ENCODE data around the gene CHCHD6.

CHCHD6 gene

GRCh38 chr3:126851382-126851781 lies 147.3 kb downstream of the CHCHD6 start:
- 93 to 100% methylated on average over 4 to 6 of the region's 6 CpGs for WGBS, 2 experiments (ENCODE audit: insufficient coverage in 2 of 2)
- no peaks in the 10 kb centered on the region for H3K9me3 ChIP-seq (ENCODE audit: control insufficient read depth, low read length)
- peak overlapping the region; percentile 89 for H3K27ac ChIP-seq (ENCODE audit: low read depth, low read length, severe bottlenecking)
- no peaks in the 10 kb centered on the region for H3K36me3 ChIP-seq (ENCODE audit: control insufficient read depth, insufficient read depth, low read length)
- no peak overlapping the region for H3K4me3 ChIP-seq (ENCODE audit: extremely low read depth, insufficient read depth, low read length, poor library complexity, severe bottlenecking)
- H3K4me1 ChIP-seq (ENCODE audit: control insufficient read depth, insufficient read depth, low read length, poor library complexity, severe bottlenecking), result peaks cover 38% of the 10 kb centered on the region

DNA sequence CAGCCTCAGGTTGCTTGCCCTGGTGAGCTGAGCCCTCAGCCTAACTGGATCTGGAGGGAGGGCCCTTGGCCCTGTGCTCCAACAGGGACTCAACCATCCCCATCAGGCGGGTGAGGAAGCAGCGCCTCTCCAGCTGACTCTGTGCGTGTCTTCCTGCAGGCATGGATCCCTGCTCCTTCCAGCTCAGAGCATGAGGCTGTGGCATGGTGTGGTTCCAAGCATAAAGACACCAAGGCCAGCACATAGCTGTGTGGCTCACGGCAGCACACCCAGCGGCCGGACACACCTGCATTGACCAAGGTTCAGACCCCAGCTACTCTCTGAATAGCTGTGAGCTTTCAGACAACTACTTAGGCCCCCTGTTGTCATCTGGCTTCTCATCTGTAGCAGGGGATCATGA lies 147.9 kb downstream of the CHCHD6 start:
- no peak overlapping the region for H3K4me3 ChIP-seq (ENCODE audit: extremely low read depth, insufficient read depth, low read length, poor library complexity, severe bottlenecking)
- 92 to 97% methylated on average over 5 of the region's 6 CpGs for WGBS, 2 experiments (ENCODE audit: insufficient coverage in 2 of 2)
- no peaks in the 10 kb centered on the region for H3K9me3 ChIP-seq (ENCODE audit: control insufficient read depth, low read length)
- H3K36me3 ChIP-seq (ENCODE audit: control insufficient read depth, insufficient read depth, low read length), result no peaks in the 10 kb centered on the region
- no peak overlapping the region for H3K27ac ChIP-seq (ENCODE audit: low read depth, low read length, severe bottlenecking)
- H3K4me1 ChIP-seq (ENCODE audit: control insufficient read depth, insufficient read depth, low read length, poor library complexity, severe bottlenecking), result peaks cover 38% of the 10 kb centered on the region

DNA sequence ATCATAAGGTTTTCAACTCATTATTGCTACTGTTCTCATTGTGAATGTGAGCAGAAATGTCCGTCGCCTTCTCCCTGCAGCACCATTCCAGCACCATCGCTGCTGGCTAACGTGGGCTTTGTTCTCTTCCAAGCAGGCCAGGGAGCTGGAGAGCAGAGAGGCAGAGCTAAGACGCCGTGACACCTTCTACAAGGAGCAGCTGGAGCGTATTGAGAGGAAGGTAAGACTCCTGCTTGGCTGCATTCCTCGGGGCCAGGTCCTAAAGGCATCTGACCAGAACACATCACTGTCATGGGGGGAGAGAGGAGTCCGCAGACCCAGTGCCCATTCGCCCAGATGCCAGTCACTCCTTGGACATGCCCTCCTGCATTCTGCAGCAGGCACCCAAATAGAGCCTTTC lies 148.5 kb downstream of the CHCHD6 start:
- no peak overlapping the region for H3K27ac ChIP-seq (ENCODE audit: low read depth, low read length, severe bottlenecking)
- peaks cover 38% of the 10 kb centered on the region for H3K4me1 ChIP-seq (ENCODE audit: control insufficient read depth, insufficient read depth, low read length, poor library complexity, severe bottlenecking)
- H3K9me3 ChIP-seq (ENCODE audit: control insufficient read depth, low read length), result no peaks in the 10 kb centered on the region
- 78 to 84% methylated on average over 8 to 9 of the region's 10 CpGs for WGBS, 2 experiments (ENCODE audit: insufficient coverage in 2 of 2)
- H3K36me3 ChIP-seq (ENCODE audit: control insufficient read depth, insufficient read depth, low read length), result no peaks in the 10 kb centered on the region
- H3K4me3 ChIP-seq (ENCODE audit: extremely low read depth, insufficient read depth, low read length, poor library complexity, severe bottlenecking), result no peak overlapping the region

- Histone ChIP-seq H3K36me3 (ENCODE audit: control insufficient read depth, insufficient read depth, low read length) (no peaks in the 10 kb centered on the region), H3K27ac (ENCODE audit: low read depth, low read length, severe bottlenecking) (no peak overlapping the region), H3K9me3 (ENCODE audit: control insufficient read depth, low read length) (no peaks in the 10 kb centered on the region), H3K4me1 (ENCODE audit: control insufficient read depth, insufficient read depth, low read length, poor library complexity, severe bottlenecking) (peaks cover 28% of the 10 kb centered on the region), H3K4me3 (ENCODE audit: extremely low read depth, insufficient read depth, low read length, poor library complexity, severe bottlenecking) (no peak overlapping the region)
- 100% methylated on average over 4 to 5 of the region's 5 CpGs for WGBS, 2 experiments (ENCODE audit: insufficient coverage in 2 of 2)
These were observed 150.6 kb downstream of the CHCHD6 start for GRCh38 chr3:126854666-126855065.

DNA sequence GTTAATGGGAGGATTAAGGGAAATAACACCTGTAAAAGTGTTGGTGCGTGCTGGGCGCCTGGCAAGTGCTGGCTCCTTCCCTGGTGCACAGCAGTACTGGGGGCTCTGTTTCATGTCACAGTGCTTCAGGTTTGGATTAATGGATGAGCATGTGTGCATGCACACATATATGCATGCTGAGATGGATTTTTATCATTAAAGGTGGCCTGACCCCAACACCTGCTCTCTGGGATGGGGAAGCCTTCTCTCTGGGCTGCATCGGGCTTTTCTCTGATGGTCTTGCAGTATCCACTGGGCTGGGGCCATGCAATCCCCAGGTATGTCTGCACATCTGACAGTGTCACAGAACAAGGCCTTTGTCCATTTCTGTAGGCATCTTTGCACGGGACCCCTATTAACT lies 151.3 kb downstream of the CHCHD6 start:
- Histone ChIP-seq H3K36me3 (ENCODE audit: control insufficient read depth, insufficient read depth, low read length) (no peaks in the 10 kb centered on the region), H3K4me1 (ENCODE audit: control insufficient read depth, insufficient read depth, low read length, poor library complexity, severe bottlenecking) (peaks cover 21% of the 10 kb centered on the region), H3K9me3 (ENCODE audit: control insufficient read depth, low read length) (no peaks in the 10 kb centered on the region), H3K4me3 (ENCODE audit: extremely low read depth, insufficient read depth, low read length, poor library complexity, severe bottlenecking) (no peak overlapping the region), H3K27ac (ENCODE audit: low read depth, low read length, severe bottlenecking) (no peak overlapping the region)
- WGBS, 2 experiments (ENCODE audit: insufficient coverage in 2 of 2), result 92 to 100% methylated on average over 3 to 4 of the region's 4 CpGs

DNA sequence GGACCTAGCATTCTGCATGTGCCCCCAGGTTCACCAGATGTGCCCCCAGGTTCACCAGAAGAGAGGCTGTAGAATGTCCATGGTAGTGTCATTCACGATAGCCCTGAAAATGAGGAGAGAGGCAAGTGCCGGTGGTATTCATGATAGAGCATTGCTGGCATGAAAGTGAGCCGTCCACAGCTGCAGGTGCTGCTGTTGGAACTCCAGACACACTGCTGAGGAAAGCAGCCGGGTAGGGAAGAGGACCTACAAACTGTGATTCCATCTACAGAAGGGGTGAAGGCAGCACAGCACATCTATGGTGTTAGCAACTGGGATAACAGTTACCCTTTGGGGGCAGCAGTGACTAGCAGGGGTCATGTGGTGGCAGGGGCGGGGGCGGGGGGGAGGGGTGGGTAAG lies 153.9 kb downstream of the CHCHD6 start:
- no peak overlapping the region for H3K4me3 ChIP-seq (ENCODE audit: extremely low read depth, insufficient read depth, low read length, poor library complexity, severe bottlenecking)
- WGBS, 2 experiments (ENCODE audit: insufficient coverage in 2 of 2), result 90 to 97% methylated on average over 4 of the region's 6 CpGs
- no peaks in the 10 kb centered on the region for H3K9me3 ChIP-seq (ENCODE audit: control insufficient read depth, low read length)
- no peak overlapping the region for H3K27ac ChIP-seq (ENCODE audit: low read depth, low read length, severe bottlenecking)
- no peaks in the 10 kb centered on the region for H3K4me1 ChIP-seq (ENCODE audit: control insufficient read depth, insufficient read depth, low read length, poor library complexity, severe bottlenecking)
- H3K36me3 ChIP-seq (ENCODE audit: control insufficient read depth, insufficient read depth, low read length), result no peaks in the 10 kb centered on the region

- 67 to 86% methylated on average over 9 to 11 of the region's 11 CpGs for WGBS, 2 experiments (ENCODE audit: insufficient coverage in 2 of 2)
- H3K27ac ChIP-seq (ENCODE audit: low read depth, low read length, severe bottlenecking), result no peak overlapping the region
- no peaks in the 10 kb centered on the region for H3K4me1 ChIP-seq (ENCODE audit: control insufficient read depth, insufficient read depth, low read length, poor library complexity, severe bottlenecking)
- H3K36me3 ChIP-seq (ENCODE audit: control insufficient read depth, insufficient read depth, low read length), result no peaks in the 10 kb centered on the region
- no peaks in the 10 kb centered on the region for H3K9me3 ChIP-seq (ENCODE audit: control insufficient read depth, low read length)
- H3K4me3 ChIP-seq (ENCODE audit: extremely low read depth, insufficient read depth, low read length, poor library complexity, severe bottlenecking), result no peak overlapping the region
These were observed 154.4 kb downstream of the CHCHD6 start for GRCh38 chr3:126858401-126858800.

DNA sequence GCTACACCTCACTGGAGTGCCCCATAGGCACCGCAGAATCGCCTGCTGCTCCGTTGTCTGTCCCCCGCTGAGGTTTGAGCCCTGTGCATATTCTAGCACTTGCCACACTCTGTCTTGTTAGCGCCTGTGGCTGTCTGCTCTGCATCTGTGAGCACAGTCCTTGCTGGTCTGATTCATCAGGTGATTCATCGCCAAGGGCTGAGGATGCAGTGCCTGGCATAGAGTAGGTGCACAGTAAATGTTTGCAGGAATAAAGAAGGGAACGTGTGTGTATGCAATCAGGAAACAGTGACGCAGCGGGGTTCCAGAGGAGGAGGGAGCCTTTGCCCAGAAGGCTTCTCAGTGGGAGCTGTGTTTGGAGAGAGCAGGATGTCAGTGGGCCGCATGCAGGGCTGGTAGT lies 154.8 kb downstream of the CHCHD6 start:
- Histone ChIP-seq H3K36me3 (ENCODE audit: control insufficient read depth, insufficient read depth, low read length) (no peaks in the 10 kb centered on the region), H3K27ac (ENCODE audit: low read depth, low read length, severe bottlenecking) (no peak overlapping the region), H3K4me3 (ENCODE audit: extremely low read depth, insufficient read depth, low read length, poor library complexity, severe bottlenecking) (no peak overlapping the region), H3K9me3 (ENCODE audit: control insufficient read depth, low read length) (no peaks in the 10 kb centered on the region), H3K4me1 (ENCODE audit: control insufficient read depth, insufficient read depth, low read length, poor library complexity, severe bottlenecking) (no peaks in the 10 kb centered on the region)
- 45 to 54% methylated on average over 10 of the region's 10 CpGs for WGBS, 2 experiments (ENCODE audit: insufficient coverage in 2 of 2)

DNA sequence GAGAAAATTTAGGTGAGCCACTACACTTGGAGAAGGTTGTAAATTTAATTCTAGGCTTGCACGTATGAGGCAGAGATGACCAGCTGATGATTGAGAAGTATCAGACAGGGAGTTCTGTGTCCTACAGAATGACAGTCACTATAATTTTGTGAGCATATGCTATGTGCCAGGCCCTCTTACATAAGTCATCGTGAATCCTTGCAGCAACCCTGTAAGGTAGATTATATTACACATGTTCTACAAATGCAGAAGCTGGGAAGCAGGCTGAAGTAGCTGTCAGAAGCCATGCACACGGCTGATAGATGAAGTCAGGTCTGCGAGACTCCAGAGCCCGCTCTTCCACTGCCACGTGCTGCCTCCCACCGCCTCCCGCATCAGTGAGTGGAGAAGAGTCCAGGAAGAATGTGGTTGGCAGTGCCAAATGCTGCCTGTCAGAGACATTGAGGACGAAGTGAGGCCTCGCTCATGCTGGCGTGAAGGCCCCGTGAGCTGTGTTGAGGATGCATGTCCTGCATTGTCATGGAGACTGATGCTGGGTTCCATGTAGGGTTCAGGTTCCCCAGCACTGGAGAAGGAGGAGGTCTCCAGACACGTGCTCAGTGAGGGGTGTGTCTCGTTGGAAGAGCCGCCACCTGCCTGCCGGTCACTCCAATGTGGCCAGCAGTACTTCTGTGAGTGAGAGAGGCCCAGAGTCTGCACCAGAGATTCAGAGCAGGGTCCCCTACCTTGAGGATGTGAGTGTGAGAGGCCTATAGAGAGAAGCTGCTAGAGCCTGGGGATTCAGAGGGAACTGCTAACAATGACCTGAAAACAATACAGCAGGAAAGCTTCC lies 155.6 kb downstream of the CHCHD6 start:
- H3K9me3 ChIP-seq (ENCODE audit: control insufficient read depth, low read length), result no peaks in the 10 kb centered on the region
- H3K27ac ChIP-seq (ENCODE audit: low read depth, low read length, severe bottlenecking), result no peak overlapping the region
- H3K4me1 ChIP-seq (ENCODE audit: control insufficient read depth, insufficient read depth, low read length, poor library complexity, severe bottlenecking), result no peaks in the 10 kb centered on the region
- no peaks in the 10 kb centered on the region for H3K36me3 ChIP-seq (ENCODE audit: control insufficient read depth, insufficient read depth, low read length)
- H3K4me3 ChIP-seq (ENCODE audit: extremely low read depth, insufficient read depth, low read length, poor library complexity, severe bottlenecking), result no peak overlapping the region
- 95 to 96% methylated on average over 13 to 15 of the region's 16 CpGs for WGBS, 2 experiments (ENCODE audit: insufficient coverage in 2 of 2)

GRCh38 chr3:126865736-126866135 lies 161.7 kb downstream of the CHCHD6 start:
- H3K4me1 ChIP-seq (ENCODE audit: control insufficient read depth, insufficient read depth, low read length, poor library complexity, severe bottlenecking), result no peaks in the 10 kb centered on the region
- no peaks in the 10 kb centered on the region for H3K36me3 ChIP-seq (ENCODE audit: control insufficient read depth, insufficient read depth, low read length)
- H3K4me3 ChIP-seq (ENCODE audit: extremely low read depth, insufficient read depth, low read length, poor library complexity, severe bottlenecking), result no peak overlapping the region
- 90 to 100% methylated on average over 1 of the region's 1 CpG for WGBS, 2 experiments (ENCODE audit: insufficient coverage in 2 of 2)
- H3K27ac ChIP-seq (ENCODE audit: low read depth, low read length, severe bottlenecking), result no peak overlapping the region
- no peaks in the 10 kb centered on the region for H3K9me3 ChIP-seq (ENCODE audit: control insufficient read depth, low read length)

- H3K9me3 ChIP-seq (ENCODE audit: control insufficient read depth, low read length), result no peaks in the 10 kb centered on the region
- no peaks in the 10 kb centered on the region for H3K36me3 ChIP-seq (ENCODE audit: control insufficient read depth, insufficient read depth, low read length)
- WGBS, 2 experiments (ENCODE audit: insufficient coverage in 2 of 2), result 94 to 96% methylated on average over 2 to 3 of the region's 3 CpGs
- H3K4me3 ChIP-seq (ENCODE audit: extremely low read depth, insufficient read depth, low read length, poor library complexity, severe bottlenecking), result no peak overlapping the region
- H3K27ac ChIP-seq (ENCODE audit: low read depth, low read length, severe bottlenecking), result no peak overlapping the region
- H3K4me1 ChIP-seq (ENCODE audit: control insufficient read depth, insufficient read depth, low read length, poor library complexity, severe bottlenecking), result no peaks in the 10 kb centered on the region
These were observed 162.2 kb downstream of the CHCHD6 start for GRCh38 chr3:126866175-126866759.
